RWPE2 (cell line): ENCODE data around the gene AGK.
"Not testable (repeated sequence)": the region's sequence is repeated elsewhere in the genome, so short reads cannot be mapped to it uniquely, and the experiment has no call there.

ENCODE experiments used
- ATAC-seq: fragments of 200-7000 bp; cut with Tn5 transposase; 3 replicates; pipeline ENCODE4 v1.9.1; 2021; ENCODE audit warnings: low read depth
- DNase-seq: peaks from one replicate; pipeline ENCODE4 v3.0.0-alpha.2; 2020; ENCODE audit warnings: low spot score
- H3K27ac ChIP-seq: fragments of 450-650 bp; 2 replicates; pipeline ENCODE4 v1.5.1; 2017; ENCODE audit warnings: mild to moderate bottlenecking; ENCODE audit not compliant: poor library complexity, severe bottlenecking
- H3K27me3 ChIP-seq: fragments of 250-450 bp; sonication (Bioruptor Pico); 2 replicates; pipeline ENCODE4 v1.5.1; 2021; ENCODE audit warnings: mild to moderate bottlenecking, moderate library complexity; ENCODE audit not compliant: insufficient read depth, poor library complexity, severe bottlenecking
- H3K36me3 ChIP-seq: fragments of 250-450 bp; sonication (Bioruptor Pico); 2 replicates; pipeline ENCODE4 v1.5.1; 2020; ENCODE audit warnings: low read depth, mild to moderate bottlenecking, moderate library complexity
- H3K4me1 ChIP-seq: fragments of 250-450 bp; sonication (Bioruptor Pico); 2 replicates; pipeline ENCODE4 v1.5.1; 2021; ENCODE audit warnings: mild to moderate bottlenecking, moderate library complexity; ENCODE audit not compliant: insufficient read depth, poor library complexity, severe bottlenecking
- H3K4me3 ChIP-seq: fragments of 250-450 bp; sonication (Bioruptor Pico); 2 replicates; pipeline ENCODE4 v1.5.1; 2021; ENCODE audit warnings: mild to moderate bottlenecking, moderate library complexity; ENCODE audit not compliant: severe bottlenecking
- H3K9me3 ChIP-seq: fragments of 250-450 bp; sonication (Bioruptor Pico); 2 replicates; pipeline ENCODE4 v1.5.1; 2021; ENCODE audit warnings: mild to moderate bottlenecking, moderate library complexity; ENCODE audit not compliant: severe bottlenecking
- CTCF ChIP-seq: fragments of 450-650 bp; IDR thresholded peaks from one replicate; pipeline ENCODE4 v1.5.1; 2017; ENCODE audit warnings: mild to moderate bottlenecking, moderate library complexity; ENCODE audit not compliant: poor library complexity, severe bottlenecking

The AGK gene

GRCh38 chr7:141640239-141640840 lies 89.1 kb downstream of the AGK start:
- TF ChIP-seq CTCF = no peak
- no peaks in the 10 kb centered on the region for H3K9me3 ChIP-seq
- no peak overlapping the region for H3K27ac ChIP-seq
- no peak for DNase-seq
- no peaks in the 10 kb centered on the region for H3K27me3 ChIP-seq
- H3K4me1 ChIP-seq = no peaks in the 10 kb centered on the region
- peaks cover 43% of the 10 kb centered on the region for H3K36me3 ChIP-seq
- no peak overlapping the region for H3K4me3 ChIP-seq
- ATAC-seq = no peak

GRCh38 chr7:141641876-141642275 lies 90.7 kb downstream of the AGK start:
- H3K9me3 ChIP-seq = no peaks in the 10 kb centered on the region
- no peak for DNase-seq
- no peak for ATAC-seq
- TF ChIP-seq CTCF = peak; percentile 16
- peaks cover 43% of the 10 kb centered on the region for H3K36me3 ChIP-seq
- H3K4me1 ChIP-seq = no peaks in the 10 kb centered on the region
- no peaks in the 10 kb centered on the region for H3K27me3 ChIP-seq
- H3K4me3 ChIP-seq = no peak overlapping the region
- no peak overlapping the region for H3K27ac ChIP-seq

GRCh38 chr7:141645188-141645587 lies 94.0 kb downstream of the AGK start:
- Histone ChIP-seq H3K27ac (no peak overlapping the region), H3K36me3 (peaks cover 47% of the 10 kb centered on the region), H3K27me3 (no peaks in the 10 kb centered on the region), H3K4me3 (no peak overlapping the region), H3K4me1 (no peaks in the 10 kb centered on the region), H3K9me3 (no peaks in the 10 kb centered on the region)
- no peak for TF ChIP-seq CTCF
- DNase-seq = no peak
- ATAC-seq = no peak

GRCh38 chr7:141646826-141647480 lies 95.7 kb downstream of the AGK start:
- Histone ChIP-seq H3K4me3 (no peak overlapping the region), H3K4me1 (no peaks in the 10 kb centered on the region), H3K27ac (no peak overlapping the region), H3K9me3 (no peaks in the 10 kb centered on the region), H3K36me3 (peaks cover 44% of the 10 kb centered on the region), H3K27me3 (no peaks in the 10 kb centered on the region)
- no peak for TF ChIP-seq CTCF
- no peak for DNase-seq
- ATAC-seq = no peak

GRCh38 chr7:141647701-141648100 lies 96.5 kb downstream of the AGK start:
- not testable (repeated sequence) for H3K9me3 ChIP-seq, H3K27ac ChIP-seq, ATAC-seq, DNase-seq, H3K27me3 ChIP-seq, H3K4me1 ChIP-seq, H3K4me3 ChIP-seq
- peaks cover 40% of the 10 kb centered on the region for H3K36me3 ChIP-seq
